Measurements from ENCODE around the gene PEF1.

Gene PEF1

DNA sequence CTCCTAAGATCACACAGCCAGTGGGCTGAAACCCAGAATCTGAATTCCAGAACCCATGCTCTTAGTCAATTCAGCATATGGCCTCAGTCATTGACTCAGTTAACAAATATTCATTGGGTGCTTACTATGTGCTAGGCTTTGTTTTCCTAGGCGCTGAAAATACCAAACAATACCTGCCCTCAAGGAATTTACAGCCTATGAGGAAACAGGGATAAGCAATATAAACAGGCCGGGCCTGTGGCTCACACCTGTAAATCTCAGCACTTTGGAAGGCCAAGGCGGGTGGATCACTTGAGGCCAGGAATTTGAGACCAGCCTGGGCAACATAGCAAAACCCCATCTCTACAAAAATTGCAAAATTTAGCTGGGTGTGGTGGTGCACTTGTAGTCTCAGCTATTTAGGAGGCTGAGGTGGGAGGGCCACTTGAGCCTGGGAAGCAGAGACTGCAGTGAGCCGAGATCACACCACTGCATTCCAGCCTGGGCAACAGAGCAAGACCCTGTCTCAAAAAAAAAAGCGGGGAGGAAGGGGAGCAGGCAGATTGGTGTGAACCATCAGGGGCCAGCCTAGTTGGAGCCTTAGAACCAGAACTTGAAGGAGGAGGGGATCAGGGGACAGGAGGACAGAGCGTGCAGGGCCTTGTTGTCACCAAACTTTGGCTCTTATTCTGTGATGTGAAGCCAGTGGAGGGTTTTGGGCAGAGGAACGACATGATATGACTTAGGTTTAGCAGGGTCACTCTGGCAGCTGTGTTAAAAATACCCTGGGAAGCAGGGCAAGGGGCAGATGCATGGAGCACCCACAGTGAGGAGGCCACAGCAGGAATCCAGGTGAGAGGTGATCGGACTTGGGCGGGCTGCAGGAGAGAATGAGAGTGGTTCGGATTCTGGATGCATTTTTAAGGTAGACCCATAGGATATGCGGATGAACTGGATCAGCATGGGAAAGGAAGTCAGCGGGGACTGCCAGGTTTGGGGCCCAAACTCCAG is 62.6 kb downstream of the PEF1 start:
- no peak for DNase-seq

DNA sequence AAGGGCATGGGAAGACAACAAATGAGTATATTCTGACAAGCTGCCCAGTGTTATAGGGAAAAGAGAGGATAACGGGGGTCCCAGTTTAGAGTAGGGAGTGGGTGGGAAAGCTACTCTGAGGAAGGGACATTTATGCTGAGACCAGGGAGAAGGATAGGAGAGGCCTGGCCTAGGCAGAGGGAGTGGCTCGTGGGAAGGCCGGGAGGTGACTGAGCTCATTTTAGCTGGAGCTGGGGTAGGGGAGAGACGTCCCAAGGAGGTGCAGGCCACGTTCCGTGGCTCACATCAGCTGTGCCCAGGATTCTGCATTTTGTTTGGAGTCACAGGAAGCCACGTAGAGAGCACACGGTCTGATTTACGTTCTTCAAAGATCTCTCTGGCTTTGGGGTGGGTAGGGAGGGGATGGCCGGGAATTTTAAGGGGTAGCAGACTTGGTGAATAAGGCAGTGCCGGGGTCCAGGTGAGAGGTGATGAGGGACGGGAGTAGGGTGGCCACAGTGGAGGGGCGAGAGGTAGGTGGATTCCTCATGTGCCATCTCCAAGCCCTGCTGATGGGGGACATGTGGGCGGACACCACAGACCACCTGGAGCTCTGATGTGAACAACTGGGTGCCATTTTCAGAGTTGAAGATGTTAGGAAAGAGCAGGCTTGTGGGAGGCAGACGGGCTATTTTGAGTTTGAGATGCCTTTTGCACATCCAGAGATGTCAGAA is 63.6 kb downstream of the PEF1 start:
- DNase-seq, result no peak

DNA sequence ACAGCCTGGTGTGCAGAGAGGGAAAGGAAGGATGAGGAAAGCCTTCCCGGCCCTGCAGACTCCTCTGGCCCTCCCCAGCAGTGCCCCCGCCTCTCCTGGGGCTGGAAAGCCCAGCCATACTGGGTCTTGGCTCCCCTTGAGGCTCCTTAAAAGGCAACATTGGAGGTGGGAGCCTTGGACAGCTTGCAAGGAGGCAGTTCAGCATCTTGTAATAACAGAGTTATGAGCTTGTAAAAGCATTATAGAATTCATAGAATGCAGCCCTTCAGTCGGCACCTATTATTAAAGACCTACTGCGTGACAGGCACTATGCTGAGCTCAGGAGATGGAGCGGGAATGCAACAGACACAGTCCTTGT is 64.2 kb downstream of the PEF1 start:
- no peak for DNase-seq

All from activated T-cell treated with anti-CD3 and anti-CD28 coated beads, Interleukin-2, amount 50 U/mL, for 1 hour (primary cell).